Smooth muscle cell of the brain vasculature (primary cell): ENCODE results near the gene FMN1.
A peak's percentile ranks its signal among the peaks of the same experiment; 100 is the strongest.

Experiments used
- DNase-seq: peaks from one replicate; pipeline ENCODE4 v3.0.0-alpha.2; 2012; ENCODE audit warnings: low read depth, low spot score

The FMN1 gene

DNA sequence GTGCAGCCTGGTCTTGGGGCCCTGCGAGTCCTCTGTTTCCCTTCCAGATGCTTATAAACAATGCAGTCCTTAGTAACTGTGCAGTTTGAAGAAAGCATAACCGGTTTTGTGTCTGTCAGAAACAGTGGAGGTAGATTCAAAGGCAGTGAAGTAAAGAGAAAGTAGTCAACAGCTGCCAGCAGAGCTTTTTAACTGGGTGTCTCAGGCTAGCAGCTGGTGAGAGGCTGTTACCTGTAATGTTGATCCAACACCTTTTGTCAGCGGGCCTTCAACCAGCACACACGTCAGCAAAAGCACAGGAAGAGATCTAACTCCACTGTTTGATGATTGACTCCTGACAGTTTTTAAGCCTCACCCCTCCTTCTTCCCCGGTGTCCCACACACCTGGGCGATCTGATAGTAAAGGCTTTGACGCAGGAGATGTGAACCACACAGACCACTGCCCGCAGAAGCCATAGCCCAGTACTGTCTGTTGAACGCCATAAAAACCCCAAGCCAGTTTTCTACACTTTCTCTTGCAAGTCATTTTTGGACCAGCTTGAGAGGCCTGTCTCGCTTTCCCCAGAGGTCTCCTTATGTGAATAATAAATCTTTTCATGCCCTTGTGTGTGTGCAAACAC lies 178.0 kb downstream of the FMN1 start:
- DNase-seq, result no peak

DNA sequence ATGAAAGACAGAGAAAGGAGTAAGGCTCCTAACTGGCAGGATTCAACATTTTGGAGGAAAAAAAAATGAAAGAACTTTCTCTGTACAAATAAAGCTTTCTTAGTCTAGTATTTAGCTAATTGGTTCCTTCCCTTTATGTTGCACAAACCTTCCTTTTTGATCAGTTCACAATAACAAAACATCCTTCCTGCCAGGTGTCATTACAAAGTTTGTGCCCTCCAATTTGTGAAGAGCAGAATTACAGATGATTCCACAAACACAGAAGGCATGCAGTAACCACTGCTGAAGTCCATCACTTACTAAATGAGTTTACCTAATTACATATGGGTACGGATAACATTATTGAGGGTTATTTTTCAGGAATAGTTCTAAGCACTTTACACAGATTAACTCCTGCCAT lies 179.9 kb downstream of the FMN1 start:
- DNase-seq, result no peak

DNA sequence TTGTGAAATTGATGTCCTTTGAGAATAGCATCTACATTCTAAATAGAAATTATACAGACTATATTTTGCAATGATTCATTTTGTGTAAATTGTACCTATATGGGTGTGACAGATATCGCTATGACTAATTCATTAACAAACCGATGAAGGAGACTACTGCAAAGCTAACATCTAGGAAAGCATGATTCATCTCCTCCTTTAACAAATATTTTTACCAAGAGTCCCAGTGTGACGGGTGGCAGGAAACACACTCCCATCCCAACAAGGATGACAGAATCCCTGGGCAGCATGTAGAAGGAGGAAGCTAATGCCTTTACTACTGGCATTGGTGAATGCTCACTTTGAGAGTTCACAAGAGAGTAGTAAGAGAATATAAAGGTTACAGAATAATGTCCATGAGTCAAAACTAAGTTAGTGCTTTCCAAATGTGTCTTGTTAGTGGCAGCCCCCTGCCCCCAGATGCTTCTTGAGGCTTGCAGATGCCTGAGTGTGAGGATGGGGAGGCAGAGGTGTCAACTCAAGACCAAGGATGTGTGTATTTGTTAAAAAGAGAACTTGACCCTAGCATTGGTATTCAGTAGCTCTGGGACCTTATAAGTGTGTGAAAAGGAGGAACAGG lies 180.6 kb downstream of the FMN1 start:
- DNase-seq, result no peak

DNA sequence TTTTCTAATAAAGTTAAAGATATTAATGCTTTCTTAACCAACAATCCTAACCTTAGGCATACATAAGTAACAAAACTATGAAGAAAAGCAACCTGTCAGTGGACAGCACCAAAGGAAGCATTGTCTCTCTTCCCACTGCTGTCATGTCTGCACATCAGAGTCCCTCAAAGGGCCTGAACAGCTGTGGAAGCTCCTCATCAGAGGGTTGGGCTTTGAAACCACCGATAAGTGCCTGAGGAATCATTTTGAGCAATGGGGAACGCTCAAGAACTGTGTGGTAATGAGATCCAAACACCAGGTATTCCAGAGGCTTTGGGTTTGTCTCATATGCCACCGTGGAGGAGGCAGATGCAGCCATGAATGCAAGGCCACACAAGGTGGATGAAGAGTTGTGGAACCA lies 182.5 kb downstream of the FMN1 start:
- DNase-seq, result no peak

DNA sequence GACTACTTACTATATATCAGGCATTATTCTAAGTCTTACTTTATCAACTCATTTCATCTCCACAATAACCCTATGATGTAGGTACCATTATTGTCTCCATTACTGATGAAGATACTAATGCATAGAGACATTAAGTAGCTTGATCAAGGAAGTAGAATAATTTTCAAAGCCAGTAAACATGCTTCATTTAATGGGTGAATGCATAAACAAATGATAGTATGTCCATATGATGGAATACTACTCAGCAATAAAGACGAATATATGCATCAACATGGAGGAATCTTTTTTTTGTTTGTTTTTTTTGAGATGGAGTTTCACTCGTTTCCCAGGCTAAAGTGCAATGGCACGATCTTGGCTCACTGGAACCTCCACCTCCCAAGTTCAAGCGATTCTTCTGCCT lies 184.9 kb downstream of the FMN1 start:
- DNase-seq, result no peak

DNA sequence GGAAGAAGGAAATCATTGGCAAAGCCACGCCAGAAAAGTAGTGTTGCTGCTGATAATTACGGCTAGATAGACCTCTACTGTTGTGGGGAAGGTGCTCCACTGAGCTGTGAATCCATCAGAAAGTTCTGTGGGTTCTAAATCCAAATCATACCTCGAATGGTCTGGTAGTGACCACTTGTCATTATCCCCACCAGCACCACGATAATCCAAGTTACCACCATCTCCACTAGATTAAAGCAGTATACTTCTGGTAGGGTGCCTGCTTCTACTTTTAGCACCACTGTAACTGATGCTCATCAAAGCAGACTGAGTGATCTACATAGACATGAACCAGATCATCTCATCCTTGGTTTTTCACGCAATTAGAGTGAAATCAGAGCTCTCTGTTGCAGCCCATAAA lies 185.5 kb downstream of the FMN1 start:
- DNase-seq, result no peak

DNA sequence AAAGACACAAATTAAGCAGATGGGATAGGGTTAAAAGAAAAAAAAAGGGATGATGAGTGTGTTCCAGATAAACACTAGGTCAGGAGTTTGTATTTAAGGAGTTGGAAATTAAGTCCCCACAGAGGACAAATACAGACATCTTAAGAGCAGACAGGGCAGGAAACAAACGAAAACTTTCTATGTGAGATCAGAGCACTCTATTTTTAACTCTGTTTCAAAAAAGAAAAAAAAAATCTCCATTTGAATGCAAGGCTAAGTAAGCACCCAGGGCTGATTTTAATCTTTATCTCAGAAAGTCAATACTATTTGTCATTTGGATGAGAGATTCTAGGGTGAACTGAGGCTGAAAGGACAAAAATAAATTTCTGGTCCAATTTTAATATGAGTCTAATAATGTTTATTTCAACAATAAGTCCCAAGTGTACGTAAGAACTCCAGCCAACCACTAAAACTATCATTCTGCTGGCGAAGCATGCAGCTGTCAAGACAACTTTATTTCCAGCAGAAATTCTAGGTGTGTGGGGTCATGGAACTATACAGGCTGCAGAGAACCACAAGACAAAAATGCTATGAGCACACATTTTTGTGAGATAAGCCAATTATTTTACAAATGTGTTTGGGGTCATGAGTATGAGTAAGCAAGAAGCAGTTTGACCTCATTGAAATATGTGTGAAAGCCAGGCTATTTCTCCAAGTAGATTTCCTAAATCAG lies 186.1 kb downstream of the FMN1 start:
- no peak for DNase-seq

DNA sequence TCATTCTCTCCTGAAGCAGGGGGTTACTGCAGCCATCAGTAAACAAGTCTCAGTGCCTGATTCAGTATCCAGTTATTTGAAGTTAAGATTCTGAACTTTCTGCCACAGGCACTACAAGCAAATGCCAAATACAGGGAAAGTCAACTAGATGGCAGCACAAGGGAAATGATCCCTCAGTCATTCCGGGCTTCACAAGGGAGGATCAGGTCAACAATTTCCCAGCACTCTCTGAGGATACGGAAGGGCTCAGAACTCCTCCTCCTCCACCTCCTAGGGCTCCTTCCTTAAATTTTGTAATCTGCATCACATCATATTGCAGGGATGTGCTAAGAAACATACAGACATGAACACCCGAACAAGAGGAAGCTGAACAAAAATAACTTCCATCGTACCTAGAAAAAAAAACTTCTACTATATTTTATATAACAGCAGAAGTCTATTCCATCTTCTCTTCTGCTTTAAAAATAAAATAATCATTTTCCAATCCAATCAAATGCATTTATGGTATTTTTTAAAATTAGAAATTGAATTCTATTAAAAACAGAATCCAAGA lies 187.1 kb downstream of the FMN1 start:
- no peak for DNase-seq

DNA sequence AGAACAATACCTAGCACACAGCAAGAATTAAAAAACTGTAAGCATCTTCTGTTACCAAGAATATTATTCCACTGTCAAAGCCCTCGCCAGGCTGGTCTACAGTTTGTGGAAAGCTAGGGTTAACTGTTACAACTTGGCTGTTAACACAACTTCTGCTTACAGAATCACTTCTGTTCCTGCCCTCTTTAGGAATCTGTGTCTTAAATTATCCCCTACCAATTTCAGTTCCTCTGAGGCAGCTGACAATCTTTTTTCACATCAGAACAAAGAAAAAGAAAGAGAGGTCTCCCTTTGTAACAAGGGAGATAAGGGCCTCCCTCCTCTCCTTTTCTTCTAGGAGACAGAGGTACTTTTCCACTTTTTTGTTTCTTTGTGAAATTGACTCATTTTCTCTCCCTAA lies 188.9 kb downstream of the FMN1 start:
- no peak for DNase-seq

DNA sequence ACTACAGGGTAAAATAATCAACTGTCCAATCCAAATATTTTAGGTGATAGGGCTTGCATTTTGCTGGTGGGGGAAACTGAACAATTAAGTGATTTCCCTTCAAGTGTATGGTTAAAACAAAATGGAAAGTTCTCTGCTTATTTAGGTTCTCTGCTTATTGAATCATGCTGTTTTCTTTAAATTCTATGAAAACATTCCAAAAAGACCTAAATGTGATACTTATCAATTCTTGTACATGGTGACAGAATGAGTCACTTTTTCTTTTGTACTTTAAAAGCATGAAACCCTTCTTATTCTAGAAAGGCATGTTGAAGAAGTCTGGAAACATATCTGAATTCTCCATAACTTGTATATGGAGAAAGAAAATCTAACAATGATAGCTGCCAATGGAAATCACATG lies 192.6 kb downstream of the FMN1 start:
- DNase-seq, result no peak

DNA sequence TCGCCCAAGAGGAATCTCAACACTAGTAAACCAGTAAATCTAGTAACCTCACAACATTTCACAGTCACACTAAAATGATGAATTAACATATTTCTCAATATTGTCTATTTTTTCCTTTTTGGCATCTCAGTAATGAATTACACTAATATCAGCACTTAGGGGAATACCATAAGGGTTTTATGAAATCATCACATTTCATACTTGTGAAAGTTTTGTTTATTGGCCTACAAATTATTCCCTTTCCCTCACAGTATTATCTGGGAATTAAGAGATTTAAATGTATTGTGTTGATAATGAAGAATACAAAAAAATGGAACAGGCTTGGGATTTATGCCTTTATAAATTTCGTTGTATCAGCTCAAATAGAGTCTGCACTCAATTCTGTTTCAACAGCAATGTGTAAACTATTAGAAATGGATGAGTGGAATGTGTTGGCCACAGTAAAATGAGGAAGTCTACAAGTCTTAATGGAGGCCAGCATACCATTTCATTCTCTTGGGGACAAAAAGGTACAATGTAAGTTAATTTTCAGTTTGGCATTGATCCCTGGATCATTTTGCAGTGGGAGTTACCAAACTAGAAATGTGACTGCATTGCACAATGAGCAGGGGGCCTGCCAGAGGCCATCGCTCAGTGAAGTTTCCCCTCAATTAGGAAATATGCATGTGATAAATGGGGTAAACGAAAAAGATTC lies 195.4 kb downstream of the FMN1 start:
- DNase-seq, result no peak

DNA sequence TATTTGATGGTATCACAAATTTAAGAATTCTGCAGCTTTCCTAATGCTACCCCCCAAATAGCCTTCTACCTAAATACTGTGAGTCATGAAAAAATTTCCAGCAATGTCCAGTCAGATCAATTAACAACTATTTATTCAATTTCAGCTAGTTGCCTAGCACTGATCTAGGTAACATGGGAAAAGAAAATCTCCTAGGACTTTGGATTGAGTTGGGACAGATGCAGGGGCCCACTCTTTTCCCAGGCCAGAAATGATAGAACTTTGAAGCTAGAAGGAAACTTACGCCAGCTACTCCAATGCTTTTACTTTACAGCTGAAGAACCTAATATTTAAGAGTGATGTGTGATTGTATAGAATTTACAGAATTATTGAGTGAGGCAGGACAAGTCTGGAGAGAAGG lies 196.3 kb downstream of the FMN1 start:
- no peak for DNase-seq

DNA sequence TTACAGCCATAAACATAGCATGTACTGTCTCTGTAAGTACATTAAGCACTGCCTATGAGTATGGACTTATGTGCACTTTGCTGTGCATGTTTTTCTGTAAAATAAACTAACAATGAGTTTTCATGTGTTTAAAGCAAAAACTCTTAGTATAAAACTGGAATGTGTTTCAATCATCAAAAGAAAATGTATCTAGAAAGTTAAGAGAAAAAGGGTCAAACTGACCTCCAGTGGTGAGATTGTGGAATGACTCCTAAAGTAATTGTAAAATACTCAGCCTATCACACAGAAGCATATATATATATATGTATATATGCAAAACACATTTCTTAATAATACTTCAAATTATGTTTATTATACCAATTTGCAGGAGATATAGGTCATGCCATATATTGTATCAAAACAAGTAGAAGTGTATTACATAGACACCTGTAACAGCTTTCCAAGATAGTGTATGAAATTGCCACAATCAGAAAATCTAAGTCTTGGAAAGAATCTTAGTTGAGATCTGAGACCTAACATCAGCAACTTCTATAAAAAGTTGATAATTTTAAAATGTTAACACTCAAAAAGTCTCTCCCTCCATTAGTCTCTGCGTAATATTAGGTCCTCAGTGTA lies 199.6 kb downstream of the FMN1 start:
- DNase-seq, result peak; percentile 33

DNA sequence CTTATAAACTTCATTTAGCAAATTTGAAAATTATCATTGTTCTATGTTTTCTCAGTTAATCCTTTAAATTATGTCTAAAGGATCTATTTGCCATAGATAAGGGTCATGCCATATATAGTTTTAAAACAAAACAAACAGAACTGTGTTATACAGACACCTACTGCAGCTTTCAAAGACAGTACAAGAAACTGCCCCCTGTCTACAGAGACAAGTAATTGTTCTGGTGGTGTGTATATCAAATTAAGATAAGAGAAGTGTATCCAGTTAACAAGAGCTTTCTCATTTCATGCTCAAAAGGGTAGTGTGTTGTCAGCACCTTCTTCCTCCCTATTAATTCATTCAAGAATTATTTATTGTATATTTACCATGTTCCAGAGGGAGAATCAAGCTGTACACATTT lies 201.2 kb downstream of the FMN1 start:
- no peak for DNase-seq

DNA sequence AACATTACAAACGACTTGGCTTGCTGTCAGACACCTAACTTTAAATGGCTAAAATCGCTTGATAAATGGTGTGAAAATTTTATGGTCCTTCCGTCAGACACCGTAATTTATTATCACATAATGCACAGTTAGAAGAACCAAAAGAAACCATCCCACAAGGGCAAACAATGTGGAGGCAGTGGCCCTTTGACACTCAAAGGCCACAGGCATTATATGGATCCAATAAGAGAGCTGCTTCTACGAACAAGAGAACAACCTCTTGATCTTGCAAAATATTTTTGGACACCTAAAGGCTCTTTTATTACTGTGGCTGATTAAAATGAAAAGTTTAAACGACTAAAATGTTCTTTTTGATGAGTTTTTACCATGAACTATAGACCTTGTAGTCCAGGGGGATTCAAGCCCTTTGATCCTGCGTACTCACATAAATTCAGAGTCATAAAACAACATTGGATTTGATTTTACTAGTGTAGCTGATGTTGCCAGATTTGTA lies 202.8 kb downstream of the FMN1 start:
- DNase-seq, result no peak

DNA sequence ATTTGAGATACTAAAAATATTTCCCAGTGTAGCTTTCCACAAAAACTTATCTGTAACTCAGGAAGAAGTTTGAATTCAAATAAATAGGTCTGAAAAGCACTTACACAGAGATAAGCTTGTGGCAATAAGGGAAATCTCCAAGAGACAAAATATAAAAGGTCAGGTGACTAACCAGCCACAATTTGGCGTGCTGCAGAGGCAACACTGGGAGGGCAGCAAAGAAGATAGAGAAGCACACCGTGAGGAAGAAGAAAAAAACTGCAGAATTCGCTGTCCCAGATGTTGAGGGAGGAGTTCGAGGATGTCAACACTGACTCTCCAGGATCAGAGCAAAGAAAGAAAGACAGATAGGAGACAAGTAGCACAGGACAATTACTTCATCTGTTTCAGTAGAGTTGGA lies 204.4 kb downstream of the FMN1 start:
- DNase-seq, result no peak

DNA sequence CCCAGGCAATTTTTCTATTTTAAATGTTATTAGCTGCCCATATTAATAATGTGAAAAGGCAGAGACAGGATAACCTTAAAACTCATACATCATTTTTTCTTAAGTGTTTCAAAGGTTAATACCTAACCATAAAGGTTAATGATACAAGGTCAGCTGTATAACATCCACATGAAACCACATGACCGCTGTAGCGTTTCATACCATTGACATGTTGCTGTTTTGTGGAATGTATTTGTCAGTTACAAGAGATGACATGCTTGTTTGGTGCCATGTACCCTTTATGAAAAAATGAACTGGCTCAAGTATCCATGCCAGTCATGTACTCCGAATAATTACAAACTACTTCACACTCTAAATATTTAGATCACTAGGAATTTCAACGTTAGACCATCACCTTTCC lies 207.4 kb downstream of the FMN1 start:
- DNase-seq, result no peak

DNA sequence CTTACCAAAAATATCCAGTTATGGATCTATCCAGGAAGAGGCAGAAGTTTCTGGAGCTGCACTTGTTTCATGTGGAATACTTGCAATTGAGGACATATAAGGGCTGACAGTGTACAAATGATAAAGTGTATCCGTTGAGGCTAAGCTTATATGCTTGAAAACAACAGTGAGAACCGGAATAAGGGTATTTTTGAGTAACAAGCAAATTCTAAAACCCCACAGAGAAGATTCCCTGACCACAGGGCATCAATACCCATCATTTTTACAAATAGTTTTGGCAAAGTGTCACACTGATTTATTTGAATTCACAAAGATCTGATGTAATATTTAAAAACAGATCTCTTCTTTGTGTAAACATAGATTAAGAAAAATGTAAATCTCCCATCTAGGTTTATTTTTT lies 208.4 kb downstream of the FMN1 start:
- DNase-seq, result no peak

DNA sequence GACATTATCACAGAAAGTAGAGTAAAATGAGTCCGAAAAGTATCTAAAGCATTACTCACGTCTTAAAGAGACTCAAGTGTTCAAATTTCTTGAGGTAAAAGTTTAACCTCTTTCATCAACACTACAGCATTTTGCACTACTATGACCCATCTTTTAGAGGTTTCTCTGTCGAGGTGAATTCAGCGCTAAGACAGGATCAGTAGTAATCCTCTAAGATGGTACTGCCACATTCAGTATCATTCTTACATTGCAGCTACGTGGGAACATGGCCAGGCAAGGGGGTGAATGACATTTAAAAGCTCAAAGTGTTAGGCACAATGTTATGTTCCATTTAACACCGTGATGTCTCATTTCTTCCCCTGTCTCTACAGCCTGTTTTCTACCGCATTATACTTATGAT lies 210.8 kb downstream of the FMN1 start:
- no peak for DNase-seq

DNA sequence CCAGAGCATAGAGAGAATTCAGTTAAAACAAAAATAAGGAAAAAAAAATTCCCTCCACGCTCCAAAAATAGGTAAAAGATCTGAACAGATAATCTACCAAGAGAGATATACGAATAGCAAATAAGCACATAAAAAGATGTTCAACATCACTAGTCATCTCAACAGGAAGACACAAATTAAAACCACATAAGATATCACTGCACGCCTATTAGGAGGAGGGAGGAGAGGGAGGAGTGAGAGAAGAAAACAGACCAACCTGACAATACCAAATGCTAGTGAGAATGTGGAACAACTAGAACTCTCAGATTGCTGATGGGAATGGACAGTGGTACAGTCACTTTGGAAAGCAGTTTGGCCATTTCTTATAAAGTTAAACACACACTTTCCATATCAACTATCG lies 212.5 kb downstream of the FMN1 start:
- no peak for DNase-seq

DNA sequence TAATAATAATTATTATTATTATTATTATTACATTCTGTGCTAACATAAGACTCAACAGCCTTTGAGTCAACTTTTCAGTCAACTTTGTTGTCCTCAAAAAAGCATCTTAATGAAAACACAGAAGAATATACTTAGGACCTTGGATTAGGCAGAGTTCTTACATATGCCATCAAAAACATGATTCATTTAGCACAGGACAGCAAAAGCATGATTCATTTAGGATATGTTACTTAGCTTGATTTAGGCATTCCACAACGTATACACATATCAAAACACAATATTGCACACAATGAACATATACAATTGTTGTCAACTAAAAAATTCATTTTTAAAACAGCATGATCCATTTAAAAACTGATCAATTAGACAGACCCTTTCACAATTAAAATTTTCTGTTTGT lies 213.0 kb downstream of the FMN1 start:
- no peak for DNase-seq

DNA sequence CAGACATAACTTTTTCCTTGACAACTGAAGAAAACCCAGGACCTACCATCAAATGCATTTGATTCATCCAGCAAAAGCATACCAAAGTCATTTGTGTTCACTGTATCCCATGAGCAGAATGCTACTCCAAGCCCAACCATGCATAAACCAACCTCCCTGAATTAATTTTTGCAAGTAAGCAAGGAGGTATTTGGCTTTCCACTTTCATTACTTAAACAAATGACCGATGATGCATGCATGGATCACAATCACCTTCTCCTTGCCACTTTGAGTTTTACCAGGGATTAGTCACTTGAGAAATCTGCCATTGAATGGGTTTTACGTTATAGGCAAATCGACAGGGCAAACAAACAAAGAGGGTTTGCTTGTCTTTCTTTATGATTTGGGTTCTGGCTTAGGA lies 214.8 kb downstream of the FMN1 start:
- DNase-seq, result no peak
